AG04450 (cell line): ENCODE measurements around the gene WWOX. TPM values are rescaled to one million over a fixed set of nuclear protein-coding genes. Genes with fewer than 3 reads are reported as not detected.

Source experiments
- CTCF ChIA-PET: fragments of 300-600, 350-600 bp; formaldehyde crosslinking; extraction: SDS; loops from one replicate; lab custom pipeline; 2022; ENCODE audit warnings: antibody characterized with exemption, inconsistent platforms; lab: Charles Lee
- POLR2A ChIA-PET: fragments of 350-600 bp; formaldehyde crosslinking; extraction: SDS; loops from one replicate; lab custom pipeline; 2021; ENCODE audit warnings: antibody characterized with exemption, inconsistent platforms; lab: Yijun Ruan, JAX
- DNase-seq: peaks from one replicate; pipeline ENCODE4 v3.0.0-alpha.2; 2011; ENCODE audit warnings: low read depth, low spot score
- H3K27ac ChIP-seq: one replicate; pipeline ENCODE4 v1.5.1; 2012; ENCODE audit warnings: low read depth, low read length, control low read depth
- H3K27me3 ChIP-seq: one replicate; pipeline ENCODE4 v1.6.0; 2012; ENCODE audit warnings: low read length; ENCODE audit not compliant: control insufficient read depth, insufficient read depth
- H3K4me3 ChIP-seq: 2 replicates; pipeline ENCODE4 v1.5.1; 2011; ENCODE audit warnings: mild to moderate bottlenecking, low read depth, low read length, control low read depth
- H3K9me3 ChIP-seq: 2 replicates; pipeline ENCODE4 v1.5.1; 2012; ENCODE audit warnings: low read length; ENCODE audit not compliant: control insufficient read depth, insufficient read depth
- CTCF ChIP-seq: IDR thresholded peaks from 2 replicates; pipeline ENCODE4 v1.5.1; 2011; ENCODE audit warnings: low read depth, low read length, control low read depth, inconsistent platforms
- polyA plus RNA-seq: library from polyadenylated mRNA; depleted of rRNA; stranded (reverse); fragments of >200 nt; gene quantifications from 2 replicates; pipeline ENCODE4 v1.2.3, GENCODE V29; 2011

Gene WWOX
- polyA plus RNA-seq, 1 experiment = 2.1 TPM

GRCh38 chr16:79137426-79137939 lies 1038.0 kb downstream of the WWOX start:
- H3K27me3 ChIP-seq = no peaks in the 10 kb centered on the region
- H3K4me3 ChIP-seq = no peak overlapping the region
- no peak for TF ChIP-seq CTCF
- DNase-seq = no peak
- ChIA-PET POLR2A (no interaction called here), CTCF (no interaction called here)
- H3K27ac ChIP-seq = no peak overlapping the region
- peaks cover 43% of the 10 kb centered on the region for H3K9me3 ChIP-seq

- H3K9me3 ChIP-seq = peaks cover 48% of the 10 kb centered on the region
- POLR2A ChIA-PET = no interaction called here
- no peak for TF ChIP-seq CTCF
Measured at GRCh38 chr16:79139799-79140198, 1040.3 kb downstream of the WWOX start.

GRCh38 chr16:79143026-79143425 lies 1043.6 kb downstream of the WWOX start:
- Histone ChIP-seq H3K9me3 (peaks cover 35% of the 10 kb centered on the region; the same call in 1 of the 2 replicates), H3K4me3 (no peak overlapping the region), H3K27me3 (no peaks in the 10 kb centered on the region), H3K27ac (no peak overlapping the region)
- no peak for TF ChIP-seq CTCF
- ChIA-PET CTCF (no interaction called here), POLR2A (no interaction called here)
- no peak for DNase-seq

More at GRCh38 chr16:79139799-79140198, 1040.3 kb downstream of the WWOX start:
- CTCF ChIA-PET = no interaction called here
- no peak overlapping the region for H3K27ac ChIP-seq
- no peak overlapping the region for H3K4me3 ChIP-seq
- no peaks in the 10 kb centered on the region for H3K27me3 ChIP-seq
- DNase-seq = no peak

- CTCF ChIA-PET = no interaction called here
- POLR2A ChIA-PET = no interaction called here
- Histone ChIP-seq H3K27me3 (no peaks in the 10 kb centered on the region), H3K9me3 (peaks cover 20% of the 10 kb centered on the region), H3K4me3 (no peak overlapping the region), H3K27ac (no peak overlapping the region)
- DNase-seq = no peak
- no peak for TF ChIP-seq CTCF
Measured at GRCh38 chr16:79150151-79150550, 1050.7 kb downstream of the WWOX start.

- Histone ChIP-seq H3K4me3 (no peak overlapping the region), H3K27me3 (no peaks in the 10 kb centered on the region), H3K9me3 (peaks cover 20% of the 10 kb centered on the region), H3K27ac (no peak overlapping the region)
- CTCF ChIA-PET = no interaction called here
- no peak for TF ChIP-seq CTCF
- POLR2A ChIA-PET = no interaction called here
- no peak for DNase-seq
Measured at GRCh38 chr16:79150632-79151310, 1051.3 kb downstream of the WWOX start.
